HEK293T (cell line): ENCODE measurements around the gene CDK5RAP3.

Source experiments
- CTCF ChIA-PET: fragments of 350-600 bp; formaldehyde crosslinking; extraction: SDS; loops from one replicate; lab custom pipeline; 2021; ENCODE audit warnings: antibody characterized with exemption, inconsistent platforms; lab: Yijun Ruan, JAX
- POLR2A ChIA-PET: fragments of 350-600 bp; formaldehyde crosslinking; extraction: SDS; loops from one replicate; lab custom pipeline; 2020; ENCODE audit warnings: antibody characterized with exemption, inconsistent platforms; lab: Yijun Ruan, JAX
- DNase-seq: peaks from one replicate; pipeline ENCODE4 v3.0.0; 2012; ENCODE audit warnings: mixed read lengths; ENCODE audit errors: extremely low spot score
- ARNT ChIP-seq: fragments of 450-650 bp; IDR thresholded peaks from 2 replicates; pipeline ENCODE4 v1.6.1; 2017; ENCODE audit warnings: mild to moderate bottlenecking
- BHLHE40 ChIP-seq: fragments of 450-650 bp; IDR thresholded peaks from 2 replicates; pipeline ENCODE4 v1.6.1; 2016; ENCODE audit warnings: mild to moderate bottlenecking, moderate library complexity, borderline replicate concordance
- CTBP1 ChIP-seq: fragments of 450-650 bp; IDR thresholded peaks from 2 replicates; pipeline ENCODE4 v1.6.1; 2016; ENCODE audit warnings: borderline replicate concordance
- ELF4 ChIP-seq: fragments of 450-650 bp; IDR thresholded peaks from 2 replicates; pipeline ENCODE4 v1.6.1; 2017; ENCODE audit warnings: antibody characterized with exemption
- FOXA1 ChIP-seq: fragments of 450-650 bp; IDR thresholded peaks from 2 replicates; pipeline ENCODE4 v1.6.1; 2016; ENCODE audit warnings: mild to moderate bottlenecking
- FOXK2 ChIP-seq: fragments of 450-650 bp; IDR thresholded peaks from 2 replicates; pipeline ENCODE4 v1.6.1; 2016; ENCODE audit warnings: mild to moderate bottlenecking
- FOXM1 ChIP-seq: fragments of 450-650 bp; IDR thresholded peaks from 2 replicates; pipeline ENCODE4 v1.6.1; 2017; ENCODE audit warnings: mild to moderate bottlenecking, borderline replicate concordance
- HDGF ChIP-seq: fragments of 450-650 bp; IDR thresholded peaks from 2 replicates; pipeline ENCODE4 v1.6.1; 2017; ENCODE audit warnings: antibody characterized with exemption, borderline replicate concordance
- L3MBTL2 ChIP-seq: fragments of 450-650 bp; conservative IDR thresholded peaks from 2 replicates; pipeline ENCODE4 v1.6.1; 2016; ENCODE audit warnings: mild to moderate bottlenecking
- NFRKB ChIP-seq: fragments of 450-650 bp; IDR thresholded peaks from 2 replicates; pipeline ENCODE4 v1.6.1; 2016; ENCODE audit warnings: mild to moderate bottlenecking, moderate library complexity
- PKNOX1 ChIP-seq: fragments of 450-650 bp; IDR thresholded peaks from 2 replicates; pipeline ENCODE4 v1.6.1; 2016
- SP1 ChIP-seq: fragments of 450-650 bp; IDR thresholded peaks from 2 replicates; pipeline ENCODE4 v1.6.1; 2017
- SUZ12 ChIP-seq: fragments of 450-650 bp; IDR thresholded peaks from 2 replicates; pipeline ENCODE4 v1.6.1; 2016; ENCODE audit warnings: mild to moderate bottlenecking
- TARDBP ChIP-seq: fragments of 450-650 bp; IDR thresholded peaks from 2 replicates; pipeline ENCODE4 v1.6.1; 2016
- ZNF384 ChIP-seq: fragments of 450-650 bp; IDR thresholded peaks from 2 replicates; pipeline ENCODE4 v1.6.1; 2016

Gene CDK5RAP3

GRCh38 chr17:47970725-47971499 lies at the start of gene CDK5RAP3:
Gene CDK5RAP3 (plus strand): TSS chr17:47971113. CDS start chr17:47971147, 34 bp downstream.
- ChIA-PET POLR2A (interaction anchor here (0.7 to 3.0 kb wide), 25 partner anchors 9 to 321 kb away, joined by 3 to 34 read pairs (median 8); partner anchors contain the start of genes KPNB1, LRRC46, MRPL10 and PNPO), CTCF (interaction anchor here (0.6 to 3.7 kb wide), 19 partner anchors 11 to 159 kb away, joined by 3 to 12 read pairs (median 3); partner anchors contain the start of genes PNPO and PRR15L)
- TF ChIP-seq ELF4 (peak; percentile 85), FOXM1 (peak; percentile 65; the same call in 1 of the 2 replicates), FOXK2 (no peak), L3MBTL2 (peak; percentile 100), TARDBP (no peak), PKNOX1 (peak; percentile 83), HDGF (no peak)
- peak; percentile 99 for DNase-seq

GRCh38 chr17:47924785-47925677 lies 45.9 kb upstream of the CDK5RAP3 start:
- ChIA-PET POLR2A (interaction anchor here (2.3 to 2.5 kb wide), 2 partner anchors 16 to 17 kb away, joined by 7 to 8 read pairs; partner anchors contain the start of gene PNPO), CTCF (interaction anchor here (0.6 to 1.1 kb wide), 3 partner anchors 13 to 22 kb away, joined by 3 read pairs; no protein-coding TSS in a partner anchor)
- TF ChIP-seq L3MBTL2 (no peak), FOXM1 (no peak)
- no peak for DNase-seq

GRCh38 chr17:47925678-47925988 lies 45.3 kb upstream of the CDK5RAP3 start:
- no peak for TF ChIP-seq L3MBTL2
- TF ChIP-seq TARDBP, result no peak
- TF ChIP-seq ARNT, result no peak
- TF ChIP-seq FOXA1, result no peak
- no peak for TF ChIP-seq FOXM1
- CTCF ChIA-PET, result interaction anchor here (0.9 kb wide), 1 partner anchor 21 kb away, joined by 3 read pairs; no protein-coding TSS in a partner anchor
- no peak for DNase-seq
- POLR2A ChIA-PET, result interaction anchor here (2.3 kb wide), 1 partner anchor 16 kb away, joined by 7 read pairs; the partner anchor contains the start of gene PNPO

- TF ChIP-seq PKNOX1 (no peak), BHLHE40 (no peak)
- DNase-seq, result no peak
- CTCF ChIA-PET, result no interaction called here
- POLR2A ChIA-PET, result interaction anchor here (1.3 to 4.3 kb wide), 2 partner anchors 14 to 96 kb away, joined by 4 to 18 read pairs; partner anchors contain the start of genes LRRC46, MRPL10 and PNPO
These were observed 43.0 kb upstream of the CDK5RAP3 start for GRCh38 chr17:47927821-47928400.

GRCh38 chr17:47928415-47928814 lies 42.5 kb upstream of the CDK5RAP3 start:
- ChIA-PET CTCF (no interaction called here), POLR2A (interaction anchor here (1.3 to 4.3 kb wide), 2 partner anchors 13 to 97 kb away, joined by 4 to 18 read pairs; partner anchors contain the start of genes LRRC46, MRPL10 and PNPO)
- TF ChIP-seq NFRKB (no peak), HDGF (no peak), TARDBP (no peak), FOXA1 (no peak), FOXK2 (no peak), ARNT (no peak), PKNOX1 (no peak), FOXM1 (no peak), CTBP1 (no peak), SP1 (no peak), BHLHE40 (no peak), L3MBTL2 (no peak), ZNF384 (no peak)
- no peak for DNase-seq

GRCh38 chr17:47929218-47930000 lies 41.5 kb upstream of the CDK5RAP3 start:
- ChIA-PET CTCF (no interaction called here), POLR2A (interaction anchor here (1.1 to 4.3 kb wide), 4 partner anchors 9 to 34 kb away, joined by 3 to 18 read pairs (median 4); partner anchors contain the start of genes PNPO and SP2)
- no peak for TF ChIP-seq L3MBTL2
- TF ChIP-seq FOXK2, result no peak
- TF ChIP-seq TARDBP, result no peak
- no peak for TF ChIP-seq ELF4
- TF ChIP-seq SUZ12, result no peak
- TF ChIP-seq ZNF384, result no peak
- TF ChIP-seq HDGF, result no peak
- no peak for TF ChIP-seq SP1
- no peak for DNase-seq
